ENCODE measurements around the gene ENG.

ENG gene

GRCh38 chr9:127813686-127814226 lies 40.7 kb downstream of the ENG start:
- no peak for DNase-seq (ENCODE audit: low spot score)

- DNase-seq (ENCODE audit: low spot score): no peak
Observed at GRCh38 chr9:127812936-127813675, 41.4 kb downstream of the ENG start.

- no peak for DNase-seq (ENCODE audit: low spot score)
Observed at GRCh38 chr9:127812011-127812410, 42.4 kb downstream of the ENG start.

DNA sequence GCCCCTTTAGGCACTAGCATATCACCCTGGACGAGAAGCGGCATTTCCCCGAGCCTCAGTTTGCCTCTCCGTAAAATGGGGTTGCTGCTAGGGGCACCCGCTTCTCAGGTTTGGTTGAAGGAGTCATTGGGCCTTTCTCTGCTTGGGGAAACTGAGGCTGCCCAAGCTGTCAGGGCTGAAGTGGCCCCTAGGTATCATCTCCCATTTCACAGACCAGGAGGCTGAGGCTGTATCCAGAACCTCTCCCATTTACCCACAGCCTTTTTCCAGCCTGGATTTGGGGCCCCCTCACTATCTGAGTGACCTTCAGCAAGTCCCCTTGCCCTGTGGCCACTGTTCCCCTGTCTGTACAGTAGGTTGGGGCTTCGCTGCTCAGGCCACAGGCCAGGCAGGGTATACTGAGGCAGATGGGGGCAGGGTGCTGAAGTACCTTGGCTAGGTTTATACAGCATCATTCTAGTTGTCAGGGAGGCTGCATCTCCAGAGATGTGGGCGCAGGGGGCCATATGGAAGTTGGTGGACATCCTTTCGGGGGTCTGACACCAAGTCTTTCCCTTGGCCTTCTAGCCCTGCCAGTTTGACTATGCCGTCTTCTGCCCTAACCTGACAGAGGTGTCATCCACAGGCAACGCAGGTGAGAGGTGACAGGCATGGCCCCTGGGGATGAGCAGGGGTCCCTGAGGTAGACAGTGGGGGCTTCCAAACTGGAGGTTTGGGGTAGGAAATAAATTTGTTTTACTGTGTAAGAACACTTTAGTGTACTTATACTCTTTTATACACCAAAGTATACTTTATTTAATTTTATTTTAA lies 43.9 kb downstream of the ENG start:
- DNase-seq (ENCODE audit: low spot score): no peak

DNA sequence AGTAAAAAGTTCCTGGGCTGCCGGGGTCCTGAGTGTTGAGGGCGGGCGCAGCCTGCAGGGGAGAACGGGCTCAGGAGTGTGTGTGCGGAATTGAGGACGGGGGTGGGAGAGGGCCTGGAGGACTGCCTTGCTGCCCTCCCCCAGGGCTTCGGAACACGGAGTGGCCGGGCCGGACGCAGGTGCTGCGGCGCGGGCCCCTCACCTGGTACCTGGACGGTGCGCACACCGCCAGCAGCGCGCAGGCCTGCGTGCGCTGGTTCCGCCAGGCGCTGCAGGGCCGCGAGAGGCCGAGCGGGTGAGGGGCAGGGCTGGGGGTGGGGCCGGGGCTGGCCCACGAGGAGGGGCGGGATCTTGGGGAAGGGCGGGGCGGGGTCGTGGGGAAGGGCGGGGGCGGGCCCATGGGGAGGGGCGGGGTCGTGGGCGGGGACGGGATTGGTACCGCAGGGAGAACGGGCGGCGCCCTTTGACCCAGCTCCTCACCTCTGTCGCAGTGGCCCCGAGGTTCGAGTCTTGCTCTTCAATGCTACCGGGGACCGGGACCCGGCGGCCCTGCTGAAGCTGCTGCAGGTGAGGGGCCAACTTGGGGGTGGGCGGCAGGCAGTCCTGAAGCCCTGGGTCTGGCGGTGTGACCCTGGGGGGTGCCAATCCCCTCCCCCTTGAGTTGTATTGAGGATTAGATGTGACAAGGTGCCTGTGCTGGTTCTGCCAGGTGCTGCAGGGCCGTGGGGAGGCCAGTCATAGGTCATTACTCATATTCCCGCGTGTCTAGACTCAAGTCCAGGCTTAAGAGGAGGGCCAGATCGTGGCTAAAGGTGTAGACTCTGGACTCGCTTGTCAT lies 44.7 kb downstream of the ENG start:
- DNase-seq (ENCODE audit: low spot score): no peak

DNA sequence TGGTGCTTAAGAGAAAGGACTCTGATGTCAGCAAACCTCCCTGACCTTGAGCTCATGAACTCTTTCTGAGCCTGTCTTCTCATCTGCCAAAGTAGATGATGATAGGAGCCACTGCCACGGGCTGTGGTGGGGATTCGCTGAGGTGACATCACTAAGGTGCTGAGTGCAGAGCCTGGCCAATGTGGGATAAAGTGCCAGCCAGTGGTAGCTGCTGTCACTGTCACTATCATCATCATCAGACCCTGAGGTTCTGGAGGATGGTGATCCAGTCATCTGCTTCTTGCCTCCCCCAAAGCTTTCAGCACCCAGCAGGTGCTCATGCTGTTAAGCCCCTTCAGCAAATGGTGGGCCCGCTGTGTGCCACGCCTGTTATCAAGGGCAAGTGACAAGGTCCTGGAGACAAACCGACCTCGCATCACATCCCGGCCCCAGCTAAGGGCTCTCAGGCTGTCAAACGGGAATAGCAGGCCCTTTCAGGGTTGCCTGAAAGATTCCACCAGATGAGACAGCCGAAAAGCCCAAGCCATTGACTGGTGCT lies 45.4 kb downstream of the ENG start:
- DNase-seq (ENCODE audit: low spot score): no peak

- DNase-seq (ENCODE audit: low spot score): no peak
Observed at GRCh38 chr9:127808347-127809001, 46.0 kb downstream of the ENG start.

DNA sequence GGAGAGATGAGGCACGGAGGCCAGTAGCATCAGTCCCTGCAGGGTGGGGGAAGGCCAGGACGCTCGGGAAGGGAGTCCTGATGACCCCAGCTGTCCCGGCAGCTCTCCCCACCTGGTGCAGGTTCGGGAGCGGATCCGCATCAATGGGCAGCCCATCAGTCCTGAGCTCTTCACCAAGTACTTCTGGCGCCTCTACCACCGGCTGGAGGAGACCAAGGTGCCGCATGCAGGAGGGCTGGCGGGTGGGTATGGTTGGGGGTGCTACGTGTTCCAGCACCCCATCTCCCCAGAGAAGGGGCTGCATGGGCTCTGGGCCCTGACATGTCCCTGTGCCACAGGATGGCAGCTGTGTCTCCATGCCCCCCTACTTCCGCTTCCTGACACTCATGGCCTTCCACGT lies 47.6 kb downstream of the ENG start:
- DNase-seq (ENCODE audit: low spot score): no peak

- DNase-seq (ENCODE audit: low spot score): no peak
Observed at GRCh38 chr9:127805620-127806019, 48.8 kb downstream of the ENG start.

- DNase-seq (ENCODE audit: low spot score): peak; percentile 81
Observed at GRCh38 chr9:127803507-127804352, 50.7 kb downstream of the ENG start.

GRCh38 chr9:127802576-127803443 lies 51.6 kb downstream of the ENG start, which contains the start of gene FPGS:
FPGS (plus strand) TSS chr9:127802882; CDS start chr9:127802925, 43 bp downstream.
- peak; percentile 88 for DNase-seq (ENCODE audit: low spot score)

DNA sequence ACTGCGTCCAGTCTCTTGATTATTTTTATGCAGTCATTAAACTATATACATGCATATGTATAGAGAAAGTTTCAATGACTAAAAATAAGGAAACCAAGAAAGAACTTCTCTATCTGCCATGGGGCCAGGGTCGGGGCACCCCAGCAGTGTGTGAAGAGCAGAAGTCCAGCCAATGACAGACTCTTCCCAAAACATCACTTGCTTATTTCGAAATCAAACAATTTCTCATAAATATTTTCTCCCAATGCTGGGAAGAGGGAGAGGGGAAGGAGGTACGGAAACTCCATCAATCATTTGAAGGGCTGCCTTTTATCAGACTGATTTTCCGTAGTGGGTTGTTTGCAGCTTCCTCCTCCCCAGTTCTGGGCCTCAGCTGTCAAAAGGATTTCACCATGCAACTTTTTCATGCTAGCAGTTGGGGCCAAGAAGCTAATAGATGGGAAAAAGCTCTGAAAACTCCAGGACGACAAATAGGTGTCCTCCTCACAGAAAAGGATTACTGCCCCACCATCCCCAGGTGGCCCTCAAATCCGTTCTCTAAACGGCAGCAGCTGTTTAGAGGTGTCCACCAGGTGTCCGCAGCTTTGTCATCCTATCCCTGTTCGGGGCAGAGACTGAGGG lies 52.4 kb downstream of the ENG start:
- peak; percentile 18 for DNase-seq (ENCODE audit: low spot score)

DNA sequence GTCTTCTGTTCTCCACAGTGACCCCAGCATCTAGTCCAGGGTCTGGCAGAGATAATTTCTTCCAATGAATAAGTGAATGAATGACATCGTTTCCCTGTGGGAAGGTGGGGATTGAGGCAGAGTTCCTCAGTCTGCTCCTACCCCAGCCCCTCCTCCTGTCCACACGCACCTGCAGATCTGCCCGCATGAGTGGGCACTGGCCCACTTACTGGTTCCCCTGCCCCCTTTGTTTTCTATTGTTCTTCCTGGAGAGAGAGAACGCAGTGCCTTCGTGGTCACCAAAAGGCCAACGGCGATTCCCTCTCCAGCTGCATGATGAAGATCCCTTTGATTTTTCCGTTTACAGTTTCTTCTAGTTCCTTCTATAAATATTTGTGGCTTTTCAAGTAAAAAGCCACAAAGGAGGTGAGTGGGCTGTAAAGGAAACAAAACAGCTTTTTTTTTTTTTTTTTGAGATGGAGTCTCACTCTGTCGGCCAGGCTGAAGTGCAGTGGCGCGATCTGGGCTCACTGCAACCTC lies 57.5 kb downstream of the ENG start:
- DNase-seq (ENCODE audit: low spot score): no peak

DNA sequence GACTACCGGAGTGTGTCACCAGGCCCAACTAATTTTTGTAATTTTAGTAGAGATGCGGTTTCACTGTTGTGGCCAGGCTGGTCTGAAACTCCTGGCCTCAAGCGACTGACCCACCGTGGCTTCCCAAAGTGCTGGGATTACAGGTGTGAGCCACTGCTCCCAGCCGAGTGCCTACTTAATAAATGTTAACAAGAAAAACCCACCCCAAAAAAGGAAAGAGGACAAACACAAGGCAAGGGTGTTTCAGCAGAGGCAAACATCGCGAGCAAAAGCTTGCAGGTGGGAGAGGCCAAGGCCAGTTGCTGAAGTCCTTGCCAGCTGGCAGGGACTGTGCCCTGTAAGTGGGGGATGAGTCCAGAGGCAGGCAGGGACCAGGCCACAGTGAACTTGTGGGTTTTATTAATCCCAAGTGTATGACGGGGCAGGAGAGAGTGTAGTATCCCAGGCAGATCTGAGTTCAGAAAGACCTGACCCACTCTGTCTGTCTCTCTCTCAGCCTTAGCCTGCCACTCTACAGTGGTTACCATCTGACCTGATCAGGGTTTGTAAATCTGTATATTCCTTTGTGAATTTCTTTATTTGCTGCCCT lies 58.1 kb downstream of the ENG start:
- no peak for DNase-seq (ENCODE audit: low spot score)

GRCh38 chr9:127794001-127794791 lies 60.3 kb downstream of the ENG start:
- DNase-seq (ENCODE audit: low spot score): no peak

GRCh38 chr9:127793093-127793708 lies 61.3 kb downstream of the ENG start:
- DNase-seq (ENCODE audit: low spot score): no peak

DNA sequence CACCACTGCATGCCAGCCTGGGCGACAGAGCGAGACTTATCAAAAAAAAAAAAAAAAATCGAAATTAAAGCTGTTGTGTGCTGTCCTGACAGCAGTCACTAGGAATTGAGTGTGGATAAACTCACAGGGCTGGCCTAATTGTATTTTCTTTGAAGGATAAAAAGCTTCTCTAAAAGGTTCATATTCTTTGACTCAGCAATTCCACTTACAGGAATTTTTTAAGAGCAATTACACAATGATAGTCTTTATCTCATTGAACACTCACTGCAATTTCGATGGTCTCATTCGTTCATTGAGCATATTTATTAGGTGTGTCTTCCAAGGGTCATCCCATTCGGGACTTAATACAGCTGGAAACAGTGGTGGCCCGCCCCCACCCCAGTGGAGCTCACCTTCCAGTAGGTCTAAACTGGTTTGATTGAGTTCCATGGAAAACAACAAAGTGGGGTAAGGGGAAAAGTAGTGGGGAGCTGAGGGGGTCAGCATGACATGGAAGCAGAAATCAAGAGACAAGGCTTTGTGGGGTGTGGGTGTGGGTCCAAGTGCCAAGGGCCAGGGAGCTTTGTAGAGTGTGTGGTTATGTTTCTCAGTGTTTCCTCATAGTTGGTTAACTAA lies 61.9 kb downstream of the ENG start:
- no peak for DNase-seq (ENCODE audit: low spot score)
